ENCODE measurements around the gene TJAP1. TPM values are rescaled to one million over a fixed set of nuclear protein-coding genes. Genes with fewer than 3 reads are reported as not detected.

The TJAP1 gene
- total and polyA plus RNA-seq, 2 of the 8 experiments (the other 6 are each of a cell fraction or from before 2014, with no cell fraction given) = 30.7 to 40.4 TPM

GRCh38 chr6:43467752-43468151 lies 9.6 kb upstream of the TJAP1 start:
- Histone ChIP-seq H2BK5ac (ENCODE audit: low read depth, low read length) (no peak overlapping the region), H2BK120ac (replicated peaks; ENCODE audit: low read depth, low read length) (no peak overlapping the region), H2BK20ac (ENCODE audit: low read length) (no peak overlapping the region), H3K14ac (ENCODE audit: insufficient read length) (no peak overlapping the region), H3K23me2 (ENCODE audit: low read depth, low read length) (no peaks in the 10 kb centered on the region), H3K27ac (ENCODE audit: low read depth, low read length) (no peak overlapping the region), H3K18ac (ENCODE audit: extremely low read depth, low read length) (no peak overlapping the region), H3K9ac (replicated peaks in 1 of 4; ENCODE audit: extremely low read depth in 1 of 4, low read depth in 3 of 4, low read length in 3 of 4) (no peak overlapping the region), H3K4me1 (replicated peaks in 1 of 4; ENCODE audit: control insufficient read depth in 3 of 4, insufficient read depth in 4 of 4, low read length in 3 of 4) (peaks cover 0 to 8% (median 5%) of the 10 kb centered on the region in 4 experiments; a peak in 4 of 7 replicates), H3K4ac (replicated peaks; ENCODE audit: insufficient read length, low read depth, low read length) (no peak overlapping the region), H4K5ac (ENCODE audit: insufficient read length, low read depth, low read length) (no peak overlapping the region), H4K91ac (replicated peaks; ENCODE audit: insufficient read length, low read length) (no peak overlapping the region), H4K20me1 (replicated peaks in 1 of 2; ENCODE audit: control insufficient read depth in 1 of 2, insufficient read depth in 2 of 2, low read length in 2 of 2) (no peaks in the 10 kb centered on the region), H3K4me2 (ENCODE audit: insufficient read depth in 1 of 2, low read depth in 2 of 2, low read length in 2 of 2) (no peak overlapping the region), H3K27me3 (replicated peaks in 1 of 4; ENCODE audit: control insufficient read depth in 3 of 4, extremely low read depth in 1 of 4, insufficient read depth in 3 of 4, low read length in 3 of 4) (no peaks in the 10 kb centered on the region), H4K8ac (ENCODE audit: extremely low read depth, insufficient read depth, low read length) (no peak overlapping the region), H3K9me3 (ENCODE audit: insufficient read depth in 2 of 2, low read depth in 1 of 2, low read length in 1 of 2) (no peaks in the 10 kb centered on the region), H3K4me3 (ENCODE audit: extremely low read depth in 1 of 4, insufficient read depth in 2 of 4, low read depth in 3 of 4, low read length in 4 of 4) (no peak overlapping the region), H3K79me1 (ENCODE audit: low read depth, low read length) (no peaks in the 10 kb centered on the region), H3K79me2 (ENCODE audit: control insufficient read depth in 1 of 2, insufficient read depth in 2 of 2, low read length in 2 of 2) (no peaks in the 10 kb centered on the region), H2BK15ac (ENCODE audit: low read length) (no peak overlapping the region), H2AK5ac (ENCODE audit: low read depth, low read length) (no peak overlapping the region), H2AFZ (ENCODE audit: low read length) (no peak overlapping the region), H3K36me3 (ENCODE audit: control insufficient read depth in 2 of 4, insufficient read depth in 4 of 4, low read length in 3 of 4) (no peaks in the 10 kb centered on the region), H3K56ac (replicated peaks; ENCODE audit: insufficient read length, low read depth, low read length) (no peak overlapping the region), H3K23ac (ENCODE audit: insufficient read length) (no peak overlapping the region), H2BK12ac (ENCODE audit: low read depth, low read length) (no peak overlapping the region)
- FAIRE-seq = no peak
- 88% methylated on average over 4 of the region's 4 CpGs; no CpG with 5 or more reads in 1 of the 2 experiments for WGBS, 2 experiments (ENCODE audit: extremely low coverage in 1 of 2, insufficient coverage in 1 of 2, insufficient read length in 1 of 2, insufficient replicate concordance in 2 of 2, low coverage in 1 of 2, low lambda C conversion rate in 2 of 2, missing lambda C conversion rate in 1 of 2)
- CTCF ChIA-PET (ENCODE audit: partially characterized antibody) = interaction anchor here (0.6 to 32.9 kb wide), 5 partner anchors 10 to 79 kb away, joined by 3 to 536 read pairs (median 4); partner anchors contain the start of gene LRRC73
- POLR2A ChIA-PET (ENCODE audit: partially characterized antibody) = interaction anchor here (0.6 to 1.5 kb wide), 3 partner anchors 9 to 184 kb away, joined by 4 to 5 read pairs (median 4); partner anchors contain the start of gene TJAP1
- DNase-seq (ENCODE audit: low read depth in 1 of 2, low spot score in 2 of 2) = no peak
- TF ChIP-seq SRF (IDR thresholded peaks at IDR 0.05; ENCODE audit: low read depth, low read length) (no peak), GABPA (IDR thresholded peaks at IDR 0.05; ENCODE audit: borderline replicate concordance, insufficient read depth, low read length) (no peak), RNF2 (IDR thresholded peaks at IDR 0.05; ENCODE audit: borderline replicate concordance, low read depth, low read length, missing control alignments, poor library complexity, severe bottlenecking) (no peak), RBBP5 (IDR thresholded peaks at IDR 0.05; ENCODE audit: borderline replicate concordance, low read depth, low read length) (no peak), BRCA1 (IDR thresholded peaks at IDR 0.05; ENCODE audit: low read depth, low read length) (no peak), SAP30 (IDR thresholded peaks at IDR 0.05; ENCODE audit: insufficient read depth, insufficient replicate concordance, low read length) (no peak), SP4 (IDR thresholded peaks at IDR 0.05; ENCODE audit: low read length) (no peak), ATF3 (IDR thresholded peaks at IDR 0.05; ENCODE audit: insufficient read depth, low read depth, low read length) (no peak), JUN (IDR thresholded peaks at IDR 0.05; ENCODE audit: low read depth, low read length) (no peak), BACH1 (IDR thresholded peaks at IDR 0.05; ENCODE audit: low read length) (no peak), CREB1 (IDR thresholded peaks at IDR 0.05) (no peak), ASH2L (IDR thresholded peaks at IDR 0.05; ENCODE audit: low read length) (no peak), TBP (IDR thresholded peaks at IDR 0.05; ENCODE audit: low read depth, low read length) (no peak), HDAC6 (IDR thresholded peaks at IDR 0.05; ENCODE audit: low read depth, low read length) (no peak)

Measured in H1 (cell line).